ENCODE results near the gene CALML3.

GRCh38 chr10:5523796-5524574, 776 bp upstream of the CALML3 start:
- TF ChIP-seq POLR2A (IDR thresholded peaks at IDR 0.05) (no peak), CTCF (IDR thresholded peaks at IDR 0.05) (no peak)

Data from uterus (tissue), 2 donors.